Activated T-cell treated with anti-CD3 and anti-CD28 coated beads for 1 hour (primary cell): ENCODE data around the gene CCDC192.

Source experiments
- DNase-seq: peaks from one replicate; pipeline ENCODE4 v3.0.0-alpha.2; 2020; ENCODE audit warnings: low read depth

Gene CCDC192

GRCh38 chr5:127958421-127959011 lies 255.3 kb downstream of the CCDC192 start:
- DNase-seq = no peak

GRCh38 chr5:127959152-127959764 lies 256.1 kb downstream of the CCDC192 start:
- no peak for DNase-seq

GRCh38 chr5:127960270-127960691 lies 257.1 kb downstream of the CCDC192 start:
- DNase-seq = no peak

GRCh38 chr5:127961006-127961762 lies 258.0 kb downstream of the CCDC192 start:
- no peak for DNase-seq

- no peak for DNase-seq
Observed at GRCh38 chr5:127961763-127962145, 258.6 kb downstream of the CCDC192 start.

- DNase-seq = no peak
Observed at GRCh38 chr5:127962491-127962890, 259.3 kb downstream of the CCDC192 start.

GRCh38 chr5:127963233-127963632 lies 260.0 kb downstream of the CCDC192 start:
- no peak for DNase-seq

- DNase-seq = no peak
Observed at GRCh38 chr5:127963931-127964330, 260.7 kb downstream of the CCDC192 start.

- DNase-seq = no peak
Observed at GRCh38 chr5:127967323-127967982, 264.3 kb downstream of the CCDC192 start.

- DNase-seq = no peak
Observed at GRCh38 chr5:127967983-127968592, 264.9 kb downstream of the CCDC192 start.

GRCh38 chr5:127969002-127969401 lies 265.8 kb downstream of the CCDC192 start:
- no peak for DNase-seq

GRCh38 chr5:127969651-127970050 lies 266.5 kb downstream of the CCDC192 start:
- no peak for DNase-seq

GRCh38 chr5:127970081-127970480 lies 266.9 kb downstream of the CCDC192 start:
- no peak for DNase-seq

GRCh38 chr5:127970854-127971425 lies 267.7 kb downstream of the CCDC192 start:
- no peak for DNase-seq

GRCh38 chr5:127975961-127976360 lies 272.8 kb downstream of the CCDC192 start:
- DNase-seq = no peak

- no peak for DNase-seq
Observed at GRCh38 chr5:127976525-127976924, 273.3 kb downstream of the CCDC192 start.

GRCh38 chr5:127976991-127977717 lies 274.0 kb downstream of the CCDC192 start:
- DNase-seq = no peak

GRCh38 chr5:127978738-127979300 lies 275.6 kb downstream of the CCDC192 start:
- no peak for DNase-seq

- DNase-seq = no peak
Observed at GRCh38 chr5:127979475-127979874, 276.3 kb downstream of the CCDC192 start.

GRCh38 chr5:127980843-127981242 lies 277.7 kb downstream of the CCDC192 start:
- DNase-seq = no peak

GRCh38 chr5:127981498-127981897 lies 278.3 kb downstream of the CCDC192 start:
- DNase-seq = no peak
